GM10248 (cell line): ENCODE data around the gene CDPF1.

Experiments
- CTCF ChIA-PET: fragments of 300-600 bp; sonication (Branson Sonifier 250); formaldehyde crosslinking; extraction: SDS; loops from one replicate; lab custom pipeline; 2021; ENCODE audit warnings: antibody characterized with exemption; lab: Yijun Ruan, JAX
- POLR2A ChIA-PET: fragments of 350-650 bp; sonication (Branson Sonifier 250); formaldehyde crosslinking; extraction: SDS; loops from one replicate; lab custom pipeline; 2020; ENCODE audit warnings: antibody characterized with exemption; lab: Yijun Ruan, JAX
- DNase-seq: peaks from one replicate; pipeline ENCODE4 v3.0.0; 2012; ENCODE audit errors: extremely low spot score
- CTCF ChIP-seq: IDR thresholded peaks from 2 replicates; pipeline ENCODE4 v1.5.1; 2012; ENCODE audit warnings: mild to moderate bottlenecking, low read depth; ENCODE audit errors: extremely low read depth, missing control alignments, control extremely low read depth

Gene CDPF1

GRCh38 chr22:46275455-46276122 lies 25.5 kb upstream of the CDPF1 start:
- CTCF ChIA-PET, result interaction anchor here (0.9 to 1.1 kb wide), 2 partner anchors 12 to 35 kb away, joined by 3 to 4 read pairs; no protein-coding TSS in a partner anchor
- DNase-seq, result no peak
- POLR2A ChIA-PET, result interaction anchor here (1.9 kb wide), 1 partner anchor 8 kb away, joined by 4 read pairs; the partner anchor contains the start of gene TTC38
- TF ChIP-seq CTCF, result no peak

DNA sequence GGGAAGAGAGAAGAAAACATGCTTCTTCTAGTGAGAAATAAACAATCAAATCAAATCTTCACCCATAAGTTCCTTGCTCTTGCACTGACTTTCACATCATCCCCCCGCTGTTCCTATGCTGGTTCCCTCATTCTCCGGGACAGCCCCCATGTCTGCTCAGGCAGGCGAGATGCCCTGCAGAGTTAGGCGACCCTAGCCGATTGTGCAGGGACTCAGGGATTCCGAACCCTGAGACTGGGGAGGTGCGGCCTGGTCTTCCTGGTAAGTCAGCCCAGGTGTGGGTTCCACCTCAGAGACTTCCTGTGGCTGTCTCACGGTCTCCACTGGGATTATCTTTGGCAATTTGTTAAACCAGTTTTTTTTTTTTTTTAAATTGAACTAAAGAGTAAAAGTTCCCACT lies 24.3 kb upstream of the CDPF1 start:
- POLR2A ChIA-PET, result no interaction called here

DNA sequence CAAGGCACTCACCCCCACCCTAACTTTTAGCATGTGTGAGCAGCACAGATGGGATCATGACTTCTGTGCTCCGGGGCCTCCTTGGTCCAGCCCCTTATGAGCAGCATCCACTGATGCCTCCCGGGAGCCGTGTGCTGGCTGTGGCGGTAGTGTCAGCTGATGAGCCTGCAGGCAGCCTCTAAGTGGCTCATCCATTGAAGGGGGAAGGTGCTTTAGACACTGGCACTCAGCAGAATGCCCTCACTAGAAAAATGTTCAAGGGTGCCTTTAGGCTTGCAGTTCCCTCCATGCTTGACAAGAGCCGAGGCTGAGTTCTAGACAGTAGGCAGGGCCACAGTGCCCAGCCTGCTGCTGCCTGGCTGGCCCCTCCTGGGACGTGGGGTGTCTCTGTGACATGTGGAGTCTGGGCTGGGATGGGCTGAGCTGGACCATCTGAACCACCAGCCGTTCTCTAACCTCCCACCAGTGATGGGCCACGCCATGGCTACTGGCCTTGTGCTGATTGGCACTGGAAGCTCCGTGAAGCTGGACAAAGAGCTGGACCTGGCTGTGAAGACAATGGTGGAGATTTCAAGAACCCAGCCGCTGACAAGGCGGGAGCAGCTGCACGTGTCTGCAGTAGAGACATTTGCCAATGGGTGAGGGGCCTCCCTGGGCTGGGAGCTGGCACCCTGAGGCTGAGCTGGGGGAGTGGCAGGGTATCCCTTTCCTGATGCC lies 23.5 kb upstream of the CDPF1 start:
- POLR2A ChIA-PET, result no interaction called here

More for the DNA sequence above, 24.3 kb upstream of the CDPF1 start:
- TF ChIP-seq CTCF, result no peak
- CTCF ChIA-PET, result no interaction called here
- DNase-seq, result no peak

GRCh38 chr22:46272762-46273431 lies 22.8 kb upstream of the CDPF1 start:
- POLR2A ChIA-PET, result no interaction called here
- no peak for DNase-seq
- no peak for TF ChIP-seq CTCF
- CTCF ChIA-PET, result no interaction called here

More for the DNA sequence above, 23.5 kb upstream of the CDPF1 start:
- CTCF ChIA-PET, result no interaction called here
- TF ChIP-seq CTCF, result no peak
- no peak for DNase-seq

DNA sequence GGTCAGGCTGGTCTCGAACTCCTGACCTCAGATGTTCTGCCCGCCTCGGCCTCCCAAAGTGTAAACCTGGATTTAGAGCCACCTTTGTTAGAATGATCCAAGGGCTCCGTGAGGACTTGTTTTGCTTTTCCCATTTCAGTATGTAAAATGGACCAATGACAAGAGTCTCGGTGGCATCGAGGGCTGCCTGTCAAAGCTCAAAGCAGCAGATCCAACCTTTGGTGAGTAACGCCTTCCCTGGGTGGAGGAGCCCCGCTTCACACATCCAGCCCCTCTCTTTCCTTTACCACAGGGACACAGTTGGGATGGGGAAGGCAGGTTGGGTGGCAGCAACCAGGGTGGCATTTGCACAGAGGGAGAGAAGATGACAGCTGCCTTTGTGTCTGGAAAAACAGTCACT lies 22.1 kb upstream of the CDPF1 start:
- CTCF ChIA-PET, result no interaction called here
- TF ChIP-seq CTCF, result no peak
- POLR2A ChIA-PET, result no interaction called here
- DNase-seq, result no peak

DNA sequence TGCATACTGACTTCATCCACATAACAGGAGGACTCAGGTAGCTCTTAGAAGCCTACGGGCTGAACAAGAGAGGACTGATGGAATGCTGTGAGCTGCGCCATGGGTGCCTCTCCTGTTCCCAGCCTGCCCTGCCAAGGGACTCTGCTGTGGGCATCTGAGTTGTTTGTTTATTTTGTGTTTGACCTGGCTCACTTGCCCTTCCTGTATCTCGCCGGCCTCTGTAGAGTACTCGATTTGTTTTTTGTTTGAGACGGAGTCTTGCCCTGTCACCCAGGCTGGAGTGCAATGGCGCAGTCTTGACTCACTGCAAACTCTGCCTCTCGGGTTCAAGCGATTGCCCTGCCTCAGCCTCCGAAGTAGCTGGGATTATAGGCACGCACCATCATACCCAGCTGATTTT lies 19.5 kb upstream of the CDPF1 start:
- ChIA-PET CTCF (interaction anchor here (1.1 to 1.6 kb wide), 2 partner anchors 9 to 42 kb away, joined by 3 read pairs; no protein-coding TSS in a partner anchor), POLR2A (no interaction called here)
- no peak for TF ChIP-seq CTCF
- no peak for DNase-seq
